Measurements from ENCODE around the gene USP37.

The USP37 gene

GRCh38 chr2:218438596-218438995 lies 129.6 kb downstream of the USP37 start:
- no peaks in the 10 kb centered on the region for H3K79me2 ChIP-seq (ENCODE audit: control insufficient read depth, insufficient read depth, low read length, poor library complexity)
- no peak overlapping the region for H2BK5ac ChIP-seq (ENCODE audit: low read depth, low read length, poor library complexity)
- no peak overlapping the region for H3K18ac ChIP-seq (ENCODE audit: low read length)
- H3K23ac ChIP-seq (ENCODE audit: low read length) = no peak overlapping the region
- no peak overlapping the region for H4K91ac ChIP-seq (ENCODE audit: low read depth, low read length)
- no peak overlapping the region for H3K9ac ChIP-seq (ENCODE audit: low read length)
- H3K4ac ChIP-seq (ENCODE audit: low read depth, low read length) = no peak overlapping the region
- H2BK12ac ChIP-seq (ENCODE audit: low read length) = no peak overlapping the region
- H3K27ac ChIP-seq (ENCODE audit: low read depth, low read length) = no peak overlapping the region
- H3K9me3 ChIP-seq (ENCODE audit: insufficient read depth, low read depth, low read length) = no peaks in the 10 kb centered on the region
- H2BK120ac ChIP-seq (ENCODE audit: insufficient read depth, low read length, poor library complexity) = no peak overlapping the region
- no peak overlapping the region for H2AK5ac ChIP-seq (ENCODE audit: low read length)
- no CpG with 5 or more reads among the region's 4 CpGs for WGBS (ENCODE audit: extremely low coverage, insufficient coverage, insufficient read length)
- no peak overlapping the region for H3K14ac ChIP-seq (ENCODE audit: low read length)
- no peaks in the 10 kb centered on the region for H3K36me3 ChIP-seq (ENCODE audit: control insufficient read depth in 1 of 2, insufficient read depth in 2 of 2, low read length in 2 of 2)
- no peak for DNase-seq
- no peaks in the 10 kb centered on the region for H3K27me3 ChIP-seq (ENCODE audit: insufficient read depth, low read length)
- H4K8ac ChIP-seq (ENCODE audit: low read depth, low read length) = no peak overlapping the region
- no peaks in the 10 kb centered on the region for H3K4me1 ChIP-seq (ENCODE audit: control insufficient read depth in 1 of 2, insufficient read depth in 2 of 2, low read length in 2 of 2)
- no peak overlapping the region for H4K12ac ChIP-seq (ENCODE audit: low read depth, low read length)
- H3K4me3 ChIP-seq (ENCODE audit: low read depth, low read length) = no peak overlapping the region
- no peak overlapping the region for H3K4me2 ChIP-seq (ENCODE audit: low read length)
- no peaks in the 10 kb centered on the region for H3K79me1 ChIP-seq (ENCODE audit: low read length)
- no peak overlapping the region for H2AFZ ChIP-seq (ENCODE audit: insufficient read depth, low read length, poor library complexity)

DNA sequence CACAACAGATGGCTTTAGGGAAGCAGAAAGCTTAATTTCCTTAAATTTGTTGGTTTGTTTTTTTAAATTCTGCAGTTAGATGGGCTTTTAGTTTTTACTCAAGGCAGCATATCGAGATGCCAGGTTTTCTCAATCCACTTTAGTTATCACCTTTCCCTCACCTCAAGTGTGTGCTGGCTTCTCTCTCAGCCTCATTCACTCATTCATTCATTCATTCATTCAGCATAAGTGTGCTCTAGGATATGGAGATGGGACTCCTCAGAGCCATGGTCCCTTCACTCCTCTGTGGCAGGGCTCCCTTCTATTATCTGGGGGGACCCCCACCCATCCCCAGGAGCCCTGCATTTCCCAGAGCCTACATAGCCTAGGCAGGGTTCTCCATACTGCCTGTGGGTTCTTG lies 130.2 kb downstream of the USP37 start:
- no peak overlapping the region for H3K9ac ChIP-seq (ENCODE audit: low read length)
- H2BK120ac ChIP-seq (ENCODE audit: insufficient read depth, low read length, poor library complexity) = no peak overlapping the region
- H4K8ac ChIP-seq (ENCODE audit: low read depth, low read length) = no peak overlapping the region
- no peaks in the 10 kb centered on the region for H3K79me2 ChIP-seq (ENCODE audit: control insufficient read depth, insufficient read depth, low read length, poor library complexity)
- no peaks in the 10 kb centered on the region for H3K4me1 ChIP-seq (ENCODE audit: control insufficient read depth in 1 of 2, insufficient read depth in 2 of 2, low read length in 2 of 2)
- H3K27me3 ChIP-seq (ENCODE audit: insufficient read depth, low read length) = no peaks in the 10 kb centered on the region
- H4K91ac ChIP-seq (ENCODE audit: low read depth, low read length) = no peak overlapping the region
- WGBS (ENCODE audit: extremely low coverage, insufficient coverage, insufficient read length) = no CpG with 5 or more reads among the region's 1 CpG
- H3K4me3 ChIP-seq (ENCODE audit: low read depth, low read length) = no peak overlapping the region
- H3K79me1 ChIP-seq (ENCODE audit: low read length) = no peaks in the 10 kb centered on the region
- no peak overlapping the region for H2AFZ ChIP-seq (ENCODE audit: insufficient read depth, low read length, poor library complexity)
- H2AK5ac ChIP-seq (ENCODE audit: low read length) = no peak overlapping the region
- H3K27ac ChIP-seq (ENCODE audit: low read depth, low read length) = no peak overlapping the region
- H3K4me2 ChIP-seq (ENCODE audit: low read length) = no peak overlapping the region
- DNase-seq = no peak
- H2BK12ac ChIP-seq (ENCODE audit: low read length) = no peak overlapping the region
- no peaks in the 10 kb centered on the region for H3K36me3 ChIP-seq (ENCODE audit: control insufficient read depth in 1 of 2, insufficient read depth in 2 of 2, low read length in 2 of 2)
- no peak overlapping the region for H2BK5ac ChIP-seq (ENCODE audit: low read depth, low read length, poor library complexity)
- H4K12ac ChIP-seq (ENCODE audit: low read depth, low read length) = no peak overlapping the region
- H3K14ac ChIP-seq (ENCODE audit: low read length) = no peak overlapping the region
- no peak overlapping the region for H3K18ac ChIP-seq (ENCODE audit: low read length)
- H3K9me3 ChIP-seq (ENCODE audit: insufficient read depth, low read depth, low read length) = no peaks in the 10 kb centered on the region
- no peak overlapping the region for H3K4ac ChIP-seq (ENCODE audit: low read depth, low read length)
- H3K23ac ChIP-seq (ENCODE audit: low read length) = no peak overlapping the region

GRCh38 chr2:218436992-218437391 lies 131.2 kb downstream of the USP37 start:
- Histone ChIP-seq H4K91ac (ENCODE audit: low read depth, low read length) (no peak overlapping the region), H3K9ac (ENCODE audit: low read length) (no peak overlapping the region), H2BK120ac (ENCODE audit: insufficient read depth, low read length, poor library complexity) (no peak overlapping the region), H3K79me2 (ENCODE audit: control insufficient read depth, insufficient read depth, low read length, poor library complexity) (no peaks in the 10 kb centered on the region), H3K4me3 (ENCODE audit: low read depth, low read length) (peak overlapping the region; percentile 9), H2BK5ac (ENCODE audit: low read depth, low read length, poor library complexity) (no peak overlapping the region), H2AFZ (ENCODE audit: insufficient read depth, low read length, poor library complexity) (no peak overlapping the region), H3K18ac (ENCODE audit: low read length) (no peak overlapping the region), H4K12ac (ENCODE audit: low read depth, low read length) (no peak overlapping the region), H3K79me1 (ENCODE audit: low read length) (no peaks in the 10 kb centered on the region), H2AK5ac (ENCODE audit: low read length) (no peak overlapping the region), H3K4me2 (ENCODE audit: low read length) (no peak overlapping the region), H3K9me3 (ENCODE audit: insufficient read depth, low read depth, low read length) (no peaks in the 10 kb centered on the region), H3K27ac (ENCODE audit: low read depth, low read length) (no peak overlapping the region), H2BK12ac (ENCODE audit: low read length) (no peak overlapping the region), H3K27me3 (ENCODE audit: insufficient read depth, low read length) (no peaks in the 10 kb centered on the region), H3K36me3 (ENCODE audit: control insufficient read depth in 1 of 2, insufficient read depth in 2 of 2, low read length in 2 of 2) (no peaks in the 10 kb centered on the region), H3K23ac (ENCODE audit: low read length) (no peak overlapping the region), H4K8ac (ENCODE audit: low read depth, low read length) (no peak overlapping the region), H3K14ac (ENCODE audit: low read length) (no peak overlapping the region), H3K4ac (ENCODE audit: low read depth, low read length) (no peak overlapping the region), H3K4me1 (ENCODE audit: control insufficient read depth in 1 of 2, insufficient read depth in 2 of 2, low read length in 2 of 2) (no peaks in the 10 kb centered on the region)
- no CpG with 5 or more reads among the region's 5 CpGs for WGBS (ENCODE audit: extremely low coverage, insufficient coverage, insufficient read length)
- no peak for DNase-seq

DNA sequence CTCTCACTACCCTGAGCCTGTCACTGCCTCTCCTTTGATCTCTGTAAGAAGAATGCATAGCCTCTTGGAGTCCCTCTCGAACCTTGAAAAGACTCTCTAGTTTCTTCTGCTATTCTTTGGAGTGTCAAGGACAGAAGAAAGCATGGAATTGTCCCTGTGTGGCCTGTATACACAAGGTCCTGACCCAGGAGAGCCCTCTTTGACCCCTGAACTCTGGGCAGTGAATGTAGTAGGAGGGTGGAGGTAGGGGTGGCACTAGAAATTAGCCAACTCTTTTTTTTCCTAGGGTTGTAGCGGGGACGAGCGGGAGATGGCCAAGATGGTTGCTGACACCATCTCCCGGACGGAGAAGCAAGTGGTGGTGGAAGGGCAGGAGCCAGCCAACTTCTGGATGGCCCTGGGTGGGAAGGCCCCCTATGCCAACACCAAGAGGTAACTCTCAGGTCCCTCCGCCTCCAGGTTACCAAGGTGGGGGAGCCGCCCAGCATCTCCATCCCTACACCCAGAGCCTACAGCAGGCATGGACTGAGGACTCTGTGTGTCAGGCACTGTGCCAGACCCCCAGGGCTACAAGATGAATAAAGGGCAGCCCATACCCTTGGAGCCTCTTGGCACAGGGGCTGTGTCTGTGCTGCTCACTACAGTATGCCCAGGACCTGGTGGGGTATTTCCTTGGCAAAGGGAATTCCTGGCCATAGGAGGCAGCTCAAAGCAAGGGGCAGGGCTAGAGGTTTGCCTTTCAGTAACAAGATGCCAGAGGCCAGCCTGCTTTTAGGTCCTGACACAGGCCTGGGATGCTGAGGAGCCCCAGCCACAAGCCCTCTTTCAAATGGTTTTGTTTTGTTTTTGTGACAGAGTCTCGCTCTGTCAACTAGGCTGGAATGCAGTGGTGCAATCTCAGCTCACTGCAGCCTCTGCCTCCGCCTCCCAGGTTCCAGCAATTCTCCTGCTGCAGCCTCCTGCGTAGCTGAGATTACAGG lies 132.9 kb downstream of the USP37 start:
- DNase-seq = peak; percentile 9 to 27
- no peak overlapping the region for H3K4me3 ChIP-seq (ENCODE audit: low read depth, low read length)
- no peak overlapping the region for H4K8ac ChIP-seq (ENCODE audit: low read depth, low read length)
- H2BK120ac ChIP-seq (ENCODE audit: insufficient read depth, low read length, poor library complexity) = no peak overlapping the region
- H4K12ac ChIP-seq (ENCODE audit: low read depth, low read length) = no peak overlapping the region
- no peaks in the 10 kb centered on the region for H3K79me2 ChIP-seq (ENCODE audit: control insufficient read depth, insufficient read depth, low read length, poor library complexity)
- H3K79me1 ChIP-seq (ENCODE audit: low read length) = no peaks in the 10 kb centered on the region
- no peaks in the 10 kb centered on the region for H3K36me3 ChIP-seq (ENCODE audit: control insufficient read depth in 1 of 2, insufficient read depth in 2 of 2, low read length in 2 of 2)
- no peaks in the 10 kb centered on the region for H3K4me1 ChIP-seq (ENCODE audit: control insufficient read depth in 1 of 2, insufficient read depth in 2 of 2, low read length in 2 of 2)
- H3K23ac ChIP-seq (ENCODE audit: low read length) = no peak overlapping the region
- no peak overlapping the region for H3K14ac ChIP-seq (ENCODE audit: low read length)
- peaks cover 2% of the 10 kb centered on the region for H3K9me3 ChIP-seq (ENCODE audit: insufficient read depth, low read depth, low read length)
- no peak overlapping the region for H2BK12ac ChIP-seq (ENCODE audit: low read length)
- no CpG with 5 or more reads among the region's 11 CpGs for WGBS (ENCODE audit: extremely low coverage, insufficient coverage, insufficient read length)
- no peak overlapping the region for H2BK5ac ChIP-seq (ENCODE audit: low read depth, low read length, poor library complexity)
- no peak overlapping the region for H4K91ac ChIP-seq (ENCODE audit: low read depth, low read length)
- H3K27me3 ChIP-seq (ENCODE audit: insufficient read depth, low read length) = no peaks in the 10 kb centered on the region
- H3K4me2 ChIP-seq (ENCODE audit: low read length) = no peak overlapping the region
- no peak overlapping the region for H3K27ac ChIP-seq (ENCODE audit: low read depth, low read length)
- H2AK5ac ChIP-seq (ENCODE audit: low read length) = no peak overlapping the region
- H2AFZ ChIP-seq (ENCODE audit: insufficient read depth, low read length, poor library complexity) = no peak overlapping the region
- no peak overlapping the region for H3K4ac ChIP-seq (ENCODE audit: low read depth, low read length)
- no peak overlapping the region for H3K18ac ChIP-seq (ENCODE audit: low read length)
- no peak overlapping the region for H3K9ac ChIP-seq (ENCODE audit: low read length)

Data from trophoblast cell (in vitro differentiated cells and primary cell).